ENCODE results near the gene KLHL24.

GRCh38 chr3:183697123-183697609 lies 61.7 kb downstream of the KLHL24 start:
- no peak for TF ChIP-seq CTCF (conservative IDR thresholded peaks at IDR 0.05; ENCODE audit: low read depth, low read length)
- TF ChIP-seq CEBPB (IDR thresholded peaks at IDR 0.05; ENCODE audit: low read depth, low read length), result no peak
- TF ChIP-seq RAD21 (IDR thresholded peaks at IDR 0.05; ENCODE audit: low read length), result no peak
- no peak for TF ChIP-seq SMC3 (IDR thresholded peaks at IDR 0.05; ENCODE audit: low read depth, low read length)
- TF ChIP-seq RFX5 (IDR thresholded peaks at IDR 0.05; ENCODE audit: low read depth, low read length), result no peak
- TF ChIP-seq POLR2A (IDR thresholded peaks at IDR 0.05; ENCODE audit: low read depth, low read length), result no peak
- TF ChIP-seq MXI1 (IDR thresholded peaks at IDR 0.05; ENCODE audit: borderline replicate concordance, low read depth, low read length), result no peak
- no peak for TF ChIP-seq USF2 (IDR thresholded peaks at IDR 0.05; ENCODE audit: low read depth, low read length)
- TF ChIP-seq MAZ (IDR thresholded peaks at IDR 0.05; ENCODE audit: borderline replicate concordance, low read depth, low read length), result no peak
- no peak for TF ChIP-seq MAFK (IDR thresholded peaks at IDR 0.05; ENCODE audit: low read depth, low read length)
- no peak for TF ChIP-seq FOS (IDR thresholded peaks at IDR 0.05; ENCODE audit: low read depth, low read length)
- TF ChIP-seq BHLHE40 (IDR thresholded peaks at IDR 0.05; ENCODE audit: low read depth, low read length), result no peak
